Measurements from ENCODE around the gene SUGCT. TPM values are rescaled to one million over a fixed set of nuclear protein-coding genes. Genes with fewer than 3 reads are reported as not detected.

The SUGCT gene
- polyA plus RNA-seq, 1 of the 3 experiments (the other 2 are of a cell fraction) = 53.7 TPM

DNA sequence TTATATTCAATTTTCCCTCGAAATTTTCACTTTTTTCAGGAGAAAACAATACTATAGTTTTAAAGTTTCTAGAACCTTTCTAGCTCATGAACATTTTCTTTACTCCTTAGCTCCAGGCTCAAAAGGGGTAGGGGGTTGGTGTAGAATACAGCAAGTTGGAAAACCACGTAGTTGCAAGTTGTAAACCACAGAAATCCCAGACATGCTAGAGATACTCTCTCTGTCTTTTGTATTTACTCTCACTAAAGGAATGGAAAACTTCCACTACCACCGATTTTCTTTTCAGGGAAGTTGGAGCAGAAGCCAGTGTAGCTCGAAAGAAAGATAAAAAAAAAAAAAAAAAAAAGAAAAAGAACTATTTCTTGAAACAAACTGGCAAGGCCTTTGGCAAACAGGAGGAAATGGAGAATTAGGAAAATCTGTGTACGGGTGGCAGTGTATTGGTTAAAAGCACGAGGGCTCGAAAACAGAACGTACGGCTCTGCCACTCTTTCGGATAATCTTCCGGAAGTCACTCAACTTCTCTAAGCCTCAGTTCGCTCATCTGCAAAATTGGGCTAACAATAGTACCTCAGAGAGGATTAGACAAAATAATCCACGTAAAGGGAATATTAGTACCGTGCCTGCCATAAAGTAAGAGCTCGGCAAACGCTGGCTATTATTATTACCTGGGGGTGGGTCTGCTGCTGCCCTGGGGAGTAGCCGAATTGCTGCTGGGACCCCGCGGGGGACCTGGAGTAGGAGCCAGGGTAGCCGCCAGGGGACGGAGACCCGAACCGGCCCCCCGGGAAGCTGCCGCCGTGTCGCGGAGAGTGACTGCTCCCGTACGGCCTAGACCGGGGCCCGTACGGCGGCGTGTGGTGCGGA is 1.0 kb upstream of the SUGCT start:
- ChIA-PET POLR2A (interaction anchor here (0.7 to 1.4 kb wide), 3 partner anchors 8 to 184 kb away, joined by 3 to 5 read pairs (median 5); partner anchors contain the start of gene CDK13), CTCF (interaction anchor here (0.7 to 4.2 kb wide), 46 partner anchors 8 to 1613 kb away, joined by 3 to 38 read pairs (median 5); partner anchors contain the start of gene CDK13)
- H3F3A ChIP-seq (replicated peaks; ENCODE audit: insufficient read depth) = peaks cover 15% of the 10 kb centered on the region
- H3K9ac ChIP-seq = peak overlapping the region; percentile 96
- H3K27me3 ChIP-seq (ENCODE audit: insufficient read depth) = no peaks in the 10 kb centered on the region
- H3K79me2 ChIP-seq (ENCODE audit: insufficient read depth) = peaks cover 56% of the 10 kb centered on the region
- peak overlapping the region; percentile 81 to 98 for H3K4me3 ChIP-seq (ENCODE audit: low read depth in 2 of 2, low read length in 1 of 2)
- H3K9me2 ChIP-seq = no peaks in the 10 kb centered on the region
- no peak for DNase-seq
- peaks cover 36% of the 10 kb centered on the region for H4K20me1 ChIP-seq (ENCODE audit: insufficient read depth)
- peak overlapping the region; percentile 95 for H3K4me2 ChIP-seq
- 1% methylated on average over 27 of the region's 36 CpGs for WGBS (ENCODE audit: low lambda C conversion rate)
- H3K27ac ChIP-seq (ENCODE audit: low read depth in 2 of 2, low read length in 1 of 2) = peak overlapping the region; percentile 91 to 95
- H3K4me1 ChIP-seq (ENCODE audit: control insufficient read depth in 1 of 2, insufficient read depth in 2 of 2, low read depth in 1 of 2, low read length in 1 of 2) = peaks cover 8 to 9% of the 10 kb centered on the region in 2 experiments; a peak in 2 of 4 replicates
- TF ChIP-seq USF2 (IDR thresholded peaks at IDR 0.05; ENCODE audit: borderline replicate concordance, low read depth, low read length) (no peak), ELF1 (IDR thresholded peaks at IDR 0.05) (no peak), RFX5 (IDR thresholded peaks at IDR 0.05; ENCODE audit: low read length) (no peak), EP300 (IDR thresholded peaks at IDR 0.05; ENCODE audit: borderline replicate concordance in 1 of 2, low read depth in 1 of 2, low read length in 1 of 2) (no peak), GABPA (IDR thresholded peaks at IDR 0.05; ENCODE audit: low read depth) (no peak), NRF1 (IDR thresholded peaks at IDR 0.05; ENCODE audit: low read depth, low read length) (no peak), CHD2 (IDR thresholded peaks at IDR 0.05; ENCODE audit: low read length, partially characterized antibody) (no peak), FOXM1 (IDR thresholded peaks at IDR 0.05; ENCODE audit: low read depth) (no peak), POLR2AphosphoS5 (IDR thresholded peaks at IDR 0.05; ENCODE audit: low read depth, low read length) (no peak), MXI1 (IDR thresholded peaks at IDR 0.05; ENCODE audit: low read depth, low read length) (no peak), GATA2 (CRISPR knock-in tag; IDR thresholded peaks at IDR 0.05) (no peak)
- TF ChIP-seq, protein P1, sequence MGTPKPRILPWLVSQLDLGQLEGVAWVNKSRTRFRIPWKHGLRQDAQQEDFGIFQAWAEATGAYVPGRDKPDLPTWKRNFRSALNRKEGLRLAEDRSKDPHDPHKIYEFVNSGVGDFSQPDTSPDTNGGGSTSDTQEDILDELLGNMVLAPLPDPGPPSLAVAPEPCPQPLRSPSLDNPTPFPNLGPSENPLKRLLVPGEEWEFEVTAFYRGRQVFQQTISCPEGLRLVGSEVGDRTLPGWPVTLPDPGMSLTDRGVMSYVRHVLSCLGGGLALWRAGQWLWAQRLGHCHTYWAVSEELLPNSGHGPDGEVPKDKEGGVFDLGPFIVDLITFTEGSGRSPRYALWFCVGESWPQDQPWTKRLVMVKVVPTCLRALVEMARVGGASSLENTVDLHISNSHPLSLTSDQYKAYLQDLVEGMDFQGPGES (IDR thresholded peaks at IDR 0.05; ENCODE audit: low read depth, low read length) = no peak
- TF ChIP-seq, protein P2, sequence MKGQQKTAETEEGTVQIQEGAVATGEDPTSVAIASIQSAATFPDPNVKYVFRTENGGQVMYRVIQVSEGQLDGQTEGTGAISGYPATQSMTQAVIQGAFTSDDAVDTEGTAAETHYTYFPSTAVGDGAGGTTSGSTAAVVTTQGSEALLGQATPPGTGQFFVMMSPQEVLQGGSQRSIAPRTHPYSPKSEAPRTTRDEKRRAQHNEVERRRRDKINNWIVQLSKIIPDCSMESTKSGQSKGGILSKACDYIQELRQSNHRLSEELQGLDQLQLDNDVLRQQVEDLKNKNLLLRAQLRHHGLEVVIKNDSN (IDR thresholded peaks at IDR 0.05; ENCODE audit: borderline replicate concordance, low read depth) = no peak
- peaks cover 13 to 34% of the 10 kb centered on the region in 2 experiments for H3K36me3 ChIP-seq (replicated peaks in 1 of 2; ENCODE audit: control insufficient read depth in 1 of 2, insufficient read depth in 2 of 2, low read length in 1 of 2)
- 0 out of 2 replicates have a peak, but pooled peaks cover 3% of the 10 kb centered on the region for H3K9me3 ChIP-seq
- peak overlapping the region; percentile 97 for H2AFZ ChIP-seq (ENCODE audit: low read depth)

Data from SK-N-SH (cell line).